Measurements from ENCODE around the gene OR52W1.

Gene OR52W1, protein sequence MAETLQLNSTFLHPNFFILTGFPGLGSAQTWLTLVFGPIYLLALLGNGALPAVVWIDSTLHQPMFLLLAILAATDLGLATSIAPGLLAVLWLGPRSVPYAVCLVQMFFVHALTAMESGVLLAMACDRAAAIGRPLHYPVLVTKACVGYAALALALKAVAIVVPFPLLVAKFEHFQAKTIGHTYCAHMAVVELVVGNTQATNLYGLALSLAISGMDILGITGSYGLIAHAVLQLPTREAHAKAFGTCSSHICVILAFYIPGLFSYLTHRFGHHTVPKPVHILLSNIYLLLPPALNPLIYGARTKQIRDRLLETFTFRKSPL

DNA sequence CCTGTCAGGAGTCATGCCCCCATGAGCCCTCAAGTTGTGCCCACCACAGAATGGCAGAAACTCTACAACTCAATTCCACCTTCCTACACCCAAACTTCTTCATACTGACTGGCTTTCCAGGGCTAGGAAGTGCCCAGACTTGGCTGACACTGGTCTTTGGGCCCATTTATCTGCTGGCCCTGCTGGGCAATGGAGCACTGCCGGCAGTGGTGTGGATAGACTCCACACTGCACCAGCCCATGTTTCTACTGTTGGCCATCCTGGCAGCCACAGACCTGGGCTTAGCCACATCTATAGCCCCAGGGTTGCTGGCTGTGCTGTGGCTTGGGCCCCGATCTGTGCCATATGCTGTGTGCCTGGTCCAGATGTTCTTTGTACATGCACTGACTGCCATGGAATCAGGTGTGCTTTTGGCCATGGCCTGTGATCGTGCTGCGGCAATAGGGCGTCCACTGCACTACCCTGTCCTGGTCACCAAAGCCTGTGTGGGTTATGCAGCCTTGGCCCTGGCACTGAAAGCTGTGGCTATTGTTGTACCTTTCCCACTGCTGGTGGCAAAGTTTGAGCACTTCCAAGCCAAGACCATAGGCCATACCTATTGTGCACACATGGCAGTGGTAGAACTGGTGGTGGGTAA is at the start of gene OR52W1:
Gene OR52W1 (plus strand): TSS at position 51 of the 637 bp plus-strand sequence. CDS start 0 bp downstream, at position 51.
- DNase-seq, result no peak

DNA sequence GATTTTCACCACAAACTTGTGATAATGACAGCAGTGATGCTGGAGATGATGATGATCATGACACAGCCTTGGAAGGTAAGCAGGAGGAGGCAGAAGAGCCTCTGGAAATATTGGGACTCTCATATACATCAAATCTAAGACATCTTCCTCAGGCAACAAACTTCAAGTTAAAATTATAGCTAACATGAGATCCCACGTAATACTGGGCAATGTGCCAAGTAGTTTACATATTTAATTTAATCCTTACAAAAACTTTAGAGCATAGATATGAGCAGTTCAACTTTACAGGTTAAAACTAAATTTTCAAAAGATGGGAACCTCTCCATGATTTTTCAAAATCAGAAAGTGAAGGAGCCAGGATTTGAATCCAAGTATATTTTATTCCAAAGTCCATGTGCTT is 47.9 kb upstream of the OR52W1 start:
- DNase-seq, result no peak

GRCh38 chr11:6152126-6152525 is 46.9 kb upstream of the OR52W1 start:
- no peak for DNase-seq

DNA sequence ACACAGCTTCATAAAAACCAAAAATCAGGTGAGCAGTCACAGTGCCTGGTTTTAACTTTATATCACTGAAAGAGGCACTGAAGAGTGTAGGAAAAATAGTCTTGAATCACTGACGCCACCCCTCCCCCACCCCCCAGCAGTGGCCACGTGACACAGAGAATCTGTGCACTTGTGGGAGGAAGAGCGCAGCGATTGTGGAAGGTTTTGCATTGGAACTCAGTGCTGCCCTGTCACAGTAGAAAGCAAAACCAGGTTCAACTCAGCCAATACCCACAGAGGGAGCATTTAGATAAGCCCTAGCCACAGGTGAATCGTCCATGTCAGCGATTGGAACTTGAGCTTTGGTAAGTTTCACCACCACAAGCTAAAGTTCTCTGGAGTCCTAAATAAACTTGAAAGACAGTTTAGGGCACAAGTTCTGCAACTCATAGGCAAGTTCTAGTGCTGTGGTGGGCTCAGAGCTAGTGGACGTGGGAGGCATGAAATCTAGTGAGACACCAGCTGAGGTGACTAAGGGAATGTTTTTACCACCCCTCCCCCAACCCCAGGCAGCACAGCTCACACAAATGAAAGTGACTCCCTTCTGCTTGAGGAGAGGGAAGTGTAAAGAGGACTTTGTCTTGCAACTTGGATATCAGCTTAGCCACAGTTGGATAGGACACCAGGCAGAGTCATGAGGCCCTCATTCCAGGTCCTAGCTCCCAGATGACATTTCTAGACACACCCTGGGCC is 42.2 kb upstream of the OR52W1 start:
- no peak for DNase-seq

- no peak for DNase-seq
Observed at GRCh38 chr11:6170226-6170625, 28.8 kb upstream of the OR52W1 start, which contains the start of gene OR52B2. TSS of gene OR52B2 (minus strand) at chr11:6170326. CDS start at chr11:6170326, 0 bp downstream.

DNA sequence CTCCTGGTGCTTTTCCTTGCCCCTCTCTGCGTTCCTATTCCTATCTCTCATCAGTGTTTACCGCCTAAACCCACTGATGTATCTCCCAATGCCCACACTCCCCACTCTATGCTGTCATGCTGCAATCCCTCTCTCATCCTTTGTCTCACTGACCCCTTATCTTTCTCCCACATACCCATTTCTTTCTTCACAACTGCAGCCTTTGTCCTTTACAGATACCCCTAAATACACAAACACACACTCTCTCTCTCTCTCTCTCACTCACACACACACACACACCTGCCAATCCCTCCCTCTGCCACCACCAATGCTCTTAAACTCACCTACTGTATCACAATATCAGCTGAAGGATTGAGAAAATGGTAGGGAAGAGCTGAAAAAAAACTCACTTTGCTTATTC is 23.6 kb upstream of the OR52W1 start:
- no peak for DNase-seq

GRCh38 chr11:6191742-6192141 is 7.3 kb upstream of the OR52W1 start:
- DNase-seq, result no peak

DNA sequence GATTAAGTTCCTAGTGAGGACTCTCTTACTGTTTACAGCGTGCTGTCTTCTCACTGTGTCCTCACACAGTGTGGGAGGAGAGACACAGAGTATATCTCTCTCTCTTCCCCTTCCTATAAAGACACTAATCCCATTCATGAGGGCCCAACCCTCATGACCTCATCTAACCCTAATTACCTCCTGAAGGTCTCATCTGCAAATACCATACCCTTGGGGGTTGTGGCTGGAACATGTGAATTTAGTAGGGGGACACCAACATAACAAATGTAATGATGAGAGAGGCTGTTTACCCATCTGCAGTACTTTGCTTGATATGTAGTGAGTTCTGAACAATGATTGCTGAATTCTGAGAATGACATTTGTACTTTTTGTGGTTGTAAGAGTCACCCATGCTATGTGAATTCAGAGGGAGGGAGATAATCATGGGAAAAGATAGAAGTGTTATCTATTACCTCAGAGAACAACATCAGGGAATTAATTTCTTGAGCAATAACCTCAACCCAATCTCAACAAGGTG is 4.9 kb upstream of the OR52W1 start:
- no peak for DNase-seq

DNA sequence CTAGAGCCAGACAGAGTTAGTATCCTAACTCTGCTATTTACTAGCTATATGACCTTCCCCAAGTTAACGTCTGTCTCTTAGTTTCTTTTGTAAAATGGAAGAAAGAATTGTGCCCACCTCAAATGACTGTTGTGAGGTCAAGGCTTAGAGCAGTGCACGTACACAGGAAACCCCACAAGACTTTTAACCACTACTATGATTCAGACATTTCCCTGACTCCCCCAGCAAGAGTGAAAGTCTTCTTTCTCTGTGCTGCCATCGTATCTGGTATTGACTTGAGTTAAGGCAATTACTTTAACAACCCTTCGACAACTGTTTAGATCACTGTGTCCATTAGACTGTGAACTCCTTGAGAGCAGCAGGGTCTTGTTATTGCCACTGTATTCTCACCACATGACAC is 2.6 kb upstream of the OR52W1 start:
- no peak for DNase-seq

- no peak for DNase-seq
Observed at GRCh38 chr11:6197466-6198200, 1.4 kb upstream of the OR52W1 start.

- no peak for DNase-seq
Observed at GRCh38 chr11:6200975-6201374, 2.0 kb downstream of the OR52W1 start.

DNA sequence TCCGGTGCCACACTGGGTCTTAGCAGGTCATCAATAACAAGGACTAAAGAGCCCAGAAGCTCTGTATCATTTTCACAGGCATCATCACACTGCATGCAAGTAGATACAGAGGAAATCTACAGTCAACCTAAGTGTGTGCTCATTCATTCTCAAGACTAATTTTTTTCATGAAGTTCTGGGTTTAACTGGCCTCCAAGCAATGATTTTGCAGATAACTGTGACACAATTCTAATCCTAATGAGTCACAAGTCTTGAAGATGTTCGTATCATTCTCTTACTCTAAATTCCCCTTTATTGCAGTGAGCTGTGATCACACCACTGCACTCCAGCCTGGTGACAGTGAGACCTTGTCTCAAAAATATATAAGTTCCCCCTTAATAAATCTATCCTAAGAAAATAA is 2.5 kb downstream of the OR52W1 start:
- DNase-seq, result no peak

DNA sequence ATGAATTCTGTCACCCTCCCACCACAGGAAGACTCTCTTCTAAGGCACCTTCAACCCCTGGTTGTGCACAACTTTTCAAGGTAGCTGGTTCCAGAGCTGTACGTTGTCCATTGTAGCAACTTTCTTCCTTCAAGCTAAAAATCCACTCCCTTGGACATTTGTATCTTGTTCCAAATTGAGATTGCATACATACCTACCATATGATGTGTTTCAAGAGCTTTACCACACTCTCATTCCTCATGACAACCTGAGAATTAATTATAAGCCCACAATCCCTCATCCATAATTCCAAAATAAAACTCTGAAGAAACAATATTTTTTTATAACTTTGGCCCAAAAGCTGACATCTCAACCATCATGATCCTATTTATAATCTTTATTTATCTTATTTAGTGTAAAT is 3.0 kb downstream of the OR52W1 start:
- DNase-seq, result no peak

GRCh38 chr11:6203327-6203726 is 4.3 kb downstream of the OR52W1 start:
- no peak for DNase-seq

- no peak for DNase-seq
Observed at GRCh38 chr11:6204706-6205105, 5.7 kb downstream of the OR52W1 start.

DNA sequence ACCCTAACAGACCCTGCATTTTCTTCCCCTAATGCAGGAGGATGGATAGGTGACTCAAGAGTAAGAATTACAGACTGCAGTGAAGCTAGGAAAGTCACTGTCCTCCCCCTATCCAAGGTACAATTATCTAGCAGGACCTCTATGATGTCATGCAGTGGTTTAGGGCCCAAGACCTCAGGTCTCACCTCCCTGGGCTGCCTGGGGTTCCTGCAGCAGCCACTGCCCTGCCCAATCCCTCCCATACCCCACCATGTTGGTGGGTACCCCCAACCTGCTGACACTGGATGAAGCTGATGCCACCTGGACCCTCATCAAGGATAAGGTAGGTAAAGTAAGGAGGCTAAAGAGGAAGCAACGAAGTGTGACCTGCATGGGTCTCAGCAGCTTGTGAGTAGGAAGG is 6.3 kb downstream of the OR52W1 start, which contains the start of gene C11orf42:
Gene C11orf42 (plus strand): TSS at position 192 of the 400 bp plus-strand sequence. CDS start 59 bp downstream, at position 251.
- no peak for DNase-seq

DNA sequence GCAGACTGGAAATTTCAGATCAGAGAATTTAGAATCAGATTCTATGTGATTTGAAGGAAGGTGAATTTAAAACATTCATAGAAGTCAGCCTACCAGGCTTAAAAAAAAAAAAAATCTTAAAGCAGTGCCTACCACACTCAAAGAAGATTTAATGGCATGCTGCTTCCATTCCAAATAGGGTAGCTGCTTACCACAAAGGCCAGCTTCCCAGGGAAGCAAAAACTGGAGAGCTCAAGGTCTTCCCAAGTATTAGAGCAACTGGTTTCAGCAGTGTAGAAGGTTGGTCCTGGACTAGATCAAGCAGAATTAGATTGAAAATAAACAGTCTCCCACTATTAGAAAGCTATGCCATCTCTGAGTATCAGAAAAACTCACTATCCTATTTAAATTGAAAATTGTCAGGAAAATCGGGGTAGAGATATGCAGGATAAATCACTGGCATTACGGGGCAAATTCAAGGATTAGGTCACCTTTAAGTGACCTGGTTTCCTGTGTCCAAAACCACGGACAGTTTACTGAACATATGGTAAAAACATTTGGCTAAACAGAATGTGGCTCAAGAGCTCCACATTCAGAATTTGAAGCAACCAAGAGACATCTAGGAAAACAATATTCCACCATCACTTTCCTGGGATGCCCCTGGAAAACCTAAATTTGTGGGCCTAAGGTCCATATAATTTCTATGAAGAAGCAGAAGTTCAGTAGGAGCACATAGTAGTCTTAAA is 7.6 kb downstream of the OR52W1 start:
- no peak for DNase-seq

DNA sequence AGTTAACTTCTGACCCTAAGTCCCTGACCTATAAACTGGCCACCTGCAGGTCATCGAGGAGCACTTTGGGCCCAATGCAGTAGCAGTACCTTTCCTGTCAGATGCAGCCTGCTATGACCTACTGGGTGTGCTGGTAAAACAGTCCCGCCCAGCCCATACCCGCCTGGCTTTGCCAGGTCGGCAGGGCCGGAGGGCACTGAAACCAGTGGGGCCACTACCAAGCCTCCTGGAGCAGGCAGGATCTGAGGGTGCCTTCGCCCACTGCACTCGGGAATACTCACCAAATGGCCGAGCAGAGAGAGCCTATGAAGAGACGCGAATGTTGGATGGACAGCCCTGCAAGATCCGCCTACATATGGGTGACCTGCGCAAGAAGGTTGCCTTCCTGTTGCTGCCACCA is 10.8 kb downstream of the OR52W1 start:
- DNase-seq, result no peak

- no peak for DNase-seq
Observed at GRCh38 chr11:6210274-6210955, 11.4 kb downstream of the OR52W1 start.

DNA sequence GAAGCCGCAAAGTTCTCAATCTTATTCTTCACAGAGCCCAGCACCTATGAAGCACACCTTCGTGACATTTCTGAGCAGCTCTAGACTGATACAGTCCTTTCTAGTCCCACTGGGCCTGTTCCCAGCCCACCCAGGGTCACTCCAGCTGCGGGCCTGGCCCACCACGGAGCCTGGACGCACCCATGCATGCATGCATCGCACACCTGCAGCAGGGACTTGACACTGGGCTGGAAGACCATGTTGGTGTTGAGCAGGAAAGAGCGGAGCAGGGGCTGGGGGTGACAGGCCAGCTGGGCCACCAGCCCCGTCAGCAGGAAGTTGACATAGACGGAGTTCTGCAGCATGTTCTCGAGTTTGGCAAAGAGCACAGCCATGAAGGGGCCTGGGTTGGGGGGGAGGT is 15.5 kb downstream of the OR52W1 start:
- DNase-seq, result no peak

DNA sequence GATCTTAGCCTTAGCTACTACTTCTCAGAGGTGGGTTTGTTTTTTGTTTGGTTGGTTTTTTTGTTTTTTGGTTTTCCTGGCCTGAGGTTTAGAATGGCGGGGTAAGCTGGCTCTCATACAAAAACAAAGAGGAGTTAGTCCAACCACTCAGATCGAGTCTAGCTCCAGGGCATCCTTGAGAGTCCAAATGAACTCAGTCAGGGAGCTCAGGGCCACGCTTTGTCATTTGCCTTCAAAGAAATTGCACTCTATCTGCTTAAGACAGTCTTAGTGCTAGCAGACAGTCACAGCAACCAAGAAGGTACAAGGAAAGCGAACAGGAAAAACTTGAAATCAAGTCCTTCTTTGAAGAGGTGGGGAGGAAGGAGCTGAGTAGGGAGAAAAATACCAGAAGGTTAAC is 17.5 kb downstream of the OR52W1 start:
- no peak for DNase-seq

- DNase-seq, result no peak
Observed at GRCh38 chr11:6217722-6218121, 18.7 kb downstream of the OR52W1 start.

Data from activated CD4-positive, alpha-beta T cell treated with anti-CD3 and anti-CD28 coated beads, Interleukin-2, amount 50 U/mL, for 1 hour (primary cell).